BJ (cell line): Measurements from ENCODE around the gene ITGA11. TPM values are rescaled to one million over a fixed set of nuclear protein-coding genes. Genes with fewer than 3 reads are reported as not detected.
A peak's percentile ranks its signal among the peaks of the same experiment; 100 is the strongest.

Source experiments
- CTCF ChIA-PET: fragments of 350-600 bp; formaldehyde crosslinking; extraction: SDS; loops from one replicate; lab custom pipeline; 2021; ENCODE audit warnings: antibody characterized with exemption, inconsistent platforms; lab: Yijun Ruan, JAX
- POLR2A ChIA-PET: fragments of 300-600 bp; sonication (Branson Sonifier 250); formaldehyde crosslinking; extraction: SDS; loops from one replicate; lab custom pipeline; 2021; ENCODE audit warnings: antibody characterized with exemption; lab: Charles Lee
- DNase-seq: peaks from one replicate; pipeline ENCODE4 v3.0.0-alpha.2; 2011; ENCODE audit warnings: low read depth
- H3K27me3 ChIP-seq: 2 replicates; pipeline ENCODE4 v1.6.0; 2011; ENCODE audit warnings: low read length; ENCODE audit not compliant: control insufficient read depth, insufficient read depth
- H3K36me3 ChIP-seq: 2 replicates; pipeline ENCODE4 v1.5.1; 2011; ENCODE audit warnings: low read length; ENCODE audit not compliant: control insufficient read depth, insufficient read depth
- H3K4me3 ChIP-seq: 2 replicates; pipeline ENCODE4 v1.5.1; 2011; ENCODE audit warnings: low read depth, mild to moderate bottlenecking, control low read depth, low read length
- CTCF ChIP-seq: IDR thresholded peaks from 2 replicates; pipeline ENCODE4 v1.5.1; 2011; ENCODE audit warnings: low read depth, mild to moderate bottlenecking, control low read depth, inconsistent platforms, low read length, moderate library complexity; ENCODE audit not compliant: insufficient read depth
- polyA plus RNA-seq: library from polyadenylated mRNA; depleted of rRNA; stranded (reverse); fragments of >200 nt; gene quantifications from 2 replicates; pipeline ENCODE4 v1.2.3, GENCODE V29; 2011

The ITGA11 gene
- polyA plus RNA-seq, 1 experiment, result 72.7 TPM

- CTCF ChIA-PET, result no interaction called here
- no peak overlapping the region for H3K4me3 ChIP-seq
- H3K27me3 ChIP-seq, result peaks cover 27% of the 10 kb centered on the region
- no peak for DNase-seq
- TF ChIP-seq CTCF, result no peak
- H3K36me3 ChIP-seq, result no peaks in the 10 kb centered on the region
- POLR2A ChIA-PET, result no interaction called here
Measured at GRCh38 chr15:68436680-68437079, 4.7 kb upstream of the ITGA11 start.

GRCh38 chr15:68435966-68436365 is 4.0 kb upstream of the ITGA11 start:
- Histone ChIP-seq H3K4me3 (no peak overlapping the region), H3K27me3 (peaks cover 29% of the 10 kb centered on the region), H3K36me3 (no peaks in the 10 kb centered on the region)
- no peak for DNase-seq
- no peak for TF ChIP-seq CTCF
- CTCF ChIA-PET, result no interaction called here
- POLR2A ChIA-PET, result no interaction called here

- peaks cover 35% of the 10 kb centered on the region for H3K27me3 ChIP-seq
- no peak for TF ChIP-seq CTCF
- no peaks in the 10 kb centered on the region for H3K36me3 ChIP-seq
- no peak overlapping the region for H3K4me3 ChIP-seq
- no peak for DNase-seq
- ChIA-PET POLR2A (no interaction called here), CTCF (no interaction called here)
Measured at GRCh38 chr15:68434021-68434420, 2.1 kb upstream of the ITGA11 start.

GRCh38 chr15:68433551-68433950 is 1.6 kb upstream of the ITGA11 start:
- CTCF ChIA-PET, result no interaction called here
- H3K27me3 ChIP-seq, result peaks cover 34% of the 10 kb centered on the region
- POLR2A ChIA-PET, result no interaction called here
- TF ChIP-seq CTCF, result no peak
- H3K36me3 ChIP-seq, result no peaks in the 10 kb centered on the region
- DNase-seq, result no peak
- H3K4me3 ChIP-seq, result no peak overlapping the region

- Histone ChIP-seq H3K27me3 (peaks cover 29% of the 10 kb centered on the region), H3K36me3 (no peaks in the 10 kb centered on the region), H3K4me3 (peak overlapping the region; percentile 57)
- no peak for DNase-seq
- ChIA-PET POLR2A (no interaction called here), CTCF (interaction anchor here (1.2 kb wide), 1 partner anchor 117 kb away, joined by 5 read pairs; no protein-coding TSS in a partner anchor)
- no peak for TF ChIP-seq CTCF
Measured at GRCh38 chr15:68432441-68433064, 590 bp upstream of the ITGA11 start.
